GM12878 (cell line): ENCODE results near the gene APBA1. TPM values are rescaled to one million over a fixed set of nuclear protein-coding genes. Genes with fewer than 3 reads are reported as not detected.

Source experiments
- ATAC-seq: fragments of 200-7000 bp; cut with Tn5 transposase; 3 replicates; pipeline ENCODE4 v1.9.1; 2020; ENCODE audit warnings: mild to moderate bottlenecking, moderate library complexity
- BruUV-seq: library from RNA; stranded (reverse); fragments of 400-500 nt; replicated peaks from 2 replicates; lab custom pipeline; 2021; lab: Mats Ljungman, UMichigan
- CTCF ChIA-PET: fragments of 300-600 bp; sonication (Branson Sonifier 250); formaldehyde crosslinking; extraction: SDS; loops from one replicate; lab custom pipeline; 2021; ENCODE audit warnings: inconsistent platforms; lab: Yijun Ruan, JAX
- POLR2A ChIA-PET: fragments of 350-600 bp; formaldehyde crosslinking; extraction: SDS; loops from one replicate; lab custom pipeline; 2021; ENCODE audit warnings: inconsistent platforms; lab: Charles Lee
- RAD21 ChIA-PET: fragments of 300-600 bp; sonication (Branson Sonifier 250); formaldehyde crosslinking; loops from one replicate; lab custom pipeline; 2023; ENCODE audit warnings: antibody characterized with exemption; ENCODE audit not compliant: unreplicated experiment; lab: Charles Lee
- SMC1A ChIA-PET: fragments of 300-600 bp; sonication (Branson Sonifier 250); formaldehyde crosslinking; loops from one replicate; lab custom pipeline; 2023; ENCODE audit not compliant: unreplicated experiment, uncharacterized antibody; lab: Charles Lee
- DNase-seq: peaks from one replicate; pipeline ENCODE4 v3.0.0-alpha.2; 2011; ENCODE audit warnings: low read depth, low spot score
- FAIRE-seq: peaks from 3 replicates; lab custom pipeline; 2011; peaks lifted over from hg19 to GRCh38; lab: Jason Lieb, UNC
- H2AFZ ChIP-seq: 2 replicates; pipeline ENCODE4 v1.6.0; 2011; ENCODE audit warnings: low read depth, low read length, control low read depth; ENCODE audit not compliant: control insufficient read depth
- H3K27ac ChIP-seq: 2 replicates; pipeline ENCODE4 v1.5.1; 2011; ENCODE audit warnings: control low read depth; ENCODE audit not compliant: control insufficient read depth, insufficient read depth
- H3K27me3 ChIP-seq, 2 experiments: replicated peaks in 1 of 2; 2 replicates each; pipeline versions ENCODE4 v1.6.0 to v1.6.1; 2011; ENCODE audit warnings: low read length in 1 of 2; ENCODE audit not compliant: control insufficient read depth in 2 of 2, insufficient read depth in 2 of 2
- H3K36me3 ChIP-seq, 2 experiments: 2 replicates each; pipeline ENCODE4 v1.5.1; 2011; ENCODE audit warnings: low read length in 1 of 2; ENCODE audit not compliant: control insufficient read depth in 2 of 2, insufficient read depth in 2 of 2
- H3K4me1 ChIP-seq: 2 replicates; pipeline ENCODE4 v1.6.1; 2011; ENCODE audit warnings: mild to moderate bottlenecking, low read length, moderate library complexity, mixed read lengths; ENCODE audit not compliant: control insufficient read depth, insufficient read depth
- H3K4me2 ChIP-seq: 2 replicates; pipeline ENCODE4 v1.6.0; 2011; ENCODE audit warnings: control low read depth; ENCODE audit not compliant: control insufficient read depth, insufficient read depth
- H3K4me3 ChIP-seq: fragments of 200-600 bp; sonication (generic); 2 replicates; pipeline ENCODE4 v1.5.1; 2016
- H3K79me2 ChIP-seq: 2 replicates; pipeline ENCODE4 v1.6.0; 2011; ENCODE audit warnings: low read length; ENCODE audit not compliant: control insufficient read depth, insufficient read depth
- H3K9ac ChIP-seq: 2 replicates; pipeline ENCODE4 v1.8.0; 2011; ENCODE audit warnings: low read length, control low read depth, mixed read lengths; ENCODE audit not compliant: control insufficient read depth, insufficient read depth
- H3K9me3 ChIP-seq: replicated peaks from 3 replicates; pipeline ENCODE4 v1.5.1; 2011; ENCODE audit warnings: mild to moderate bottlenecking, low read length; ENCODE audit not compliant: control insufficient read depth, insufficient read depth
- H4K20me1 ChIP-seq: 2 replicates; pipeline ENCODE4 v1.6.0; 2011; ENCODE audit not compliant: control insufficient read depth, insufficient read depth
- CHD1 ChIP-seq: IDR thresholded peaks from 2 replicates; pipeline ENCODE4 v1.6.1; 2012; ENCODE audit warnings: low read depth, low read length, improper control_type of control experiment
- E2F4 ChIP-seq: IDR thresholded peaks from 2 replicates; pipeline ENCODE4 v1.6.1; 2012; ENCODE audit warnings: low read depth, low read length, improper control_type of control experiment
- E2F8 ChIP-seq: fragments of 450-650 bp; IDR thresholded peaks from 2 replicates; pipeline ENCODE4 v1.6.1; 2018; ENCODE audit warnings: mild to moderate bottlenecking, low read depth, moderate library complexity; ENCODE audit not compliant: partially characterized antibody
- LARP7 ChIP-seq: fragments of 450-650 bp; IDR thresholded peaks from 2 replicates; pipeline ENCODE4 v1.6.1; 2017; ENCODE audit warnings: mild to moderate bottlenecking
- RELA ChIP-seq: fragments of 450-650 bp; IDR thresholded peaks from 2 replicates; pipeline ENCODE4 v1.8.0; 2014; ENCODE audit warnings: borderline replicate concordance; ENCODE audit not compliant: partially characterized antibody
- SP1 ChIP-seq: IDR thresholded peaks from one replicate; pipeline ENCODE4 v1.6.1; 2011; ENCODE audit warnings: low read depth, low read length
- SUPT20H ChIP-seq: IDR thresholded peaks from 2 replicates; pipeline ENCODE4 v1.6.1; 2011; ENCODE audit warnings: low read depth, mild to moderate bottlenecking, low read length, moderate library complexity, borderline replicate concordance; ENCODE audit not compliant: control insufficient read depth
- TCF7 ChIP-seq: IDR thresholded peaks from 2 replicates; pipeline ENCODE4 v1.6.1; 2014; ENCODE audit warnings: antibody characterized with exemption, borderline replicate concordance
- ZNF217 ChIP-seq: fragments of 450-650 bp; IDR thresholded peaks from 2 replicates; pipeline ENCODE4 v1.6.1; 2017; ENCODE audit warnings: antibody characterized with exemption, mild to moderate bottlenecking
- WGBS: methylation state at CpG from one replicate; pipeline ENCODE4 v1.1.6; 2016; ENCODE audit warnings: low lambda C conversion rate; ENCODE audit not compliant: insufficient replicate concordance, insufficient coverage; ENCODE audit errors: missing lambda C conversion rate; 5-methylcytosine and 5-hydroxymethylcytosine counted together
- in situ Hi-C: fragments of 300-500 bp; cut with MboI; formaldehyde crosslinking; loops from 9 replicates; pipeline ENCODE4 v1.14.3; 2018; ENCODE audit warnings: mixed read lengths
- intact Hi-C: fragments of 100-400 bp; cut with micrococcal nuclease; formaldehyde crosslinking; loops from one replicate; pipeline ENCODE4 v1.14.2; 2022; ENCODE audit not compliant: unreplicated experiment
- polyA plus RNA-seq, 11 experiments: library from polyadenylated mRNA; depleted of rRNA in 4 of 11; unstranded in 6 of 11; stranded (reverse) in 5 of 11; fragments of >200 nt; fragmentation: Nextera tagmentation in 4 of 11; fragmentation: Illumina TruSeq in 1 of 11; extraction: Ambion mirVana in 4 of 11; extraction: Trizol in 1 of 11; gene quantifications; 1 replicate in 1 of 11; 2 replicates in 10 of 11; pipeline versions ENCODE4 v1.2.1 to v1.2.3, GENCODE V29; 2011 to 2016; ENCODE audit warnings: inconsistent platforms in 2 of 11, missing spikeins in 2 of 11, low read depth in 1 of 11
- total RNA-seq, 4 experiments: library from RNA; depleted of rRNA in 3 of 4; stranded (reverse); fragments of >200 nt in 3 of 4; fragmentation: Illumina TruSeq in 1 of 4; extraction: Trizol in 1 of 4; gene quantifications; 2 replicates each; pipeline versions ENCODE4 v1.2.1 to v1.2.3, GENCODE V29; 2013 to 2021
- TF ChIP-seq, protein P1 (sequence below): fragments of 450-650 bp; formaldehyde crosslinking; IDR thresholded peaks from 2 replicates; pipeline ENCODE4 v1.5.0; 2022; ENCODE audit warnings: mild to moderate bottlenecking, missing genetic modification characterization
- TF ChIP-seq, protein P2 (sequence below): fragments of 450-650 bp; IDR thresholded peaks from 2 replicates; pipeline ENCODE4 v1.6.1; 2017; ENCODE audit warnings: mild to moderate bottlenecking, moderate library complexity
- TF ChIP-seq, protein P3 (sequence below): IDR thresholded peaks from 2 replicates; pipeline ENCODE4 v1.6.1; 2012; ENCODE audit warnings: low read depth, low read length, improper control_type of control experiment

Gene APBA1
- total and polyA plus RNA-seq, 10 of the 15 experiments (the other 5 are each of a cell fraction or from before 2014, with no cell fraction given), result 0.01 to 1.3 (median 0.05) TPM; not detected in 7

- H2AFZ ChIP-seq, result no peak overlapping the region
- BruUV-seq, result no TSS peak
- RAD21 ChIA-PET, result no interaction called here
- H3K36me3 ChIP-seq, result no peaks in the 10 kb centered on the region
- in situ Hi-C loops, result no loop called here
- H4K20me1 ChIP-seq, result no peaks in the 10 kb centered on the region
- no peaks in the 10 kb centered on the region for H3K79me2 ChIP-seq
- no peak for ATAC-seq
- 0 out of 4 replicates have a peak, but pooled peaks cover 0 to 2% of the 10 kb centered on the region in 2 experiments for H3K27me3 ChIP-seq
- intact Hi-C loops, result no loop called here
- SMC1A ChIA-PET, result no interaction called here
- no peak for FAIRE-seq
- H3K4me1 ChIP-seq, result no peaks in the 10 kb centered on the region
- 0% methylated on average over 4 of the region's 4 CpGs for WGBS
- CTCF ChIA-PET, result no interaction called here
- no peak overlapping the region for H3K27ac ChIP-seq
- POLR2A ChIA-PET, result no interaction called here
- H3K4me3 ChIP-seq, result no peak overlapping the region
- no peak overlapping the region for H3K9ac ChIP-seq
- H3K4me2 ChIP-seq, result no peak overlapping the region
- no peak for DNase-seq
- H3K9me3 ChIP-seq, result no peaks in the 10 kb centered on the region
- TF ChIP-seq SUPT20H (no peak), LARP7 (no peak), E2F4 (no peak), ZNF217 (no peak), TCF7 (no peak), CHD1 (no peak), SP1 (no peak), E2F8 (no peak), RELA (no peak)
- TF ChIP-seq, protein P1, sequence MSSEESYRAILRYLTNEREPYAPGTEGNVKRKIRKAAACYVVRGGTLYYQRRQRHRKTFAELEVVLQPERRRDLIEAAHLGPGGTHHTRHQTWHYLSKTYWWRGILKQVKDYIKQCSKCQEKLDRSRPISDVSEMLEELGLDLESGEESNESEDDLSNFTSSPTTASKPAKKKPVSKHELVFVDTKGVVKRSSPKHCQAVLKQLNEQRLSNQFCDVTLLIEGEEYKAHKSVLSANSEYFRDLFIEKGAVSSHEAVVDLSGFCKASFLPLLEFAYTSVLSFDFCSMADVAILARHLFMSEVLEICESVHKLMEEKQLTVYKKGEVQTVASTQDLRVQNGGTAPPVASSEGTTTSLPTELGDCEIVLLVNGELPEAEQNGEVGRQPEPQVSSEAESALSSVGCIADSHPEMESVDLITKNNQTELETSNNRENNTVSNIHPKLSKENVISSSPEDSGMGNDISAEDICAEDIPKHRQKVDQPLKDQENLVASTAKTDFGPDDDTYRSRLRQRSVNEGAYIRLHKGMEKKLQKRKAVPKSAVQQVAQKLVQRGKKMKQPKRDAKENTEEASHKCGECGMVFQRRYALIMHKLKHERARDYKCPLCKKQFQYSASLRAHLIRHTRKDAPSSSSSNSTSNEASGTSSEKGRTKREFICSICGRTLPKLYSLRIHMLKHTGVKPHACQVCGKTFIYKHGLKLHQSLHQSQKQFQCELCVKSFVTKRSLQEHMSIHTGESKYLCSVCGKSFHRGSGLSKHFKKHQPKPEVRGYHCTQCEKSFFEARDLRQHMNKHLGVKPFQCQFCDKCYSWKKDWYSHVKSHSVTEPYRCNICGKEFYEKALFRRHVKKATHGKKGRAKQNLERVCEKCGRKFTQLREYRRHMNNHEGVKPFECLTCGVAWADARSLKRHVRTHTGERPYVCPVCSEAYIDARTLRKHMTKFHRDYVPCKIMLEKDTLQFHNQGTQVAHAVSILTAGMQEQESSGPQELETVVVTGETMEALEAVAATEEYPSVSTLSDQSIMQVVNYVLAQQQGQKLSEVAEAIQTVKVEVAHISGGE, result no peak
- TF ChIP-seq, protein P2, sequence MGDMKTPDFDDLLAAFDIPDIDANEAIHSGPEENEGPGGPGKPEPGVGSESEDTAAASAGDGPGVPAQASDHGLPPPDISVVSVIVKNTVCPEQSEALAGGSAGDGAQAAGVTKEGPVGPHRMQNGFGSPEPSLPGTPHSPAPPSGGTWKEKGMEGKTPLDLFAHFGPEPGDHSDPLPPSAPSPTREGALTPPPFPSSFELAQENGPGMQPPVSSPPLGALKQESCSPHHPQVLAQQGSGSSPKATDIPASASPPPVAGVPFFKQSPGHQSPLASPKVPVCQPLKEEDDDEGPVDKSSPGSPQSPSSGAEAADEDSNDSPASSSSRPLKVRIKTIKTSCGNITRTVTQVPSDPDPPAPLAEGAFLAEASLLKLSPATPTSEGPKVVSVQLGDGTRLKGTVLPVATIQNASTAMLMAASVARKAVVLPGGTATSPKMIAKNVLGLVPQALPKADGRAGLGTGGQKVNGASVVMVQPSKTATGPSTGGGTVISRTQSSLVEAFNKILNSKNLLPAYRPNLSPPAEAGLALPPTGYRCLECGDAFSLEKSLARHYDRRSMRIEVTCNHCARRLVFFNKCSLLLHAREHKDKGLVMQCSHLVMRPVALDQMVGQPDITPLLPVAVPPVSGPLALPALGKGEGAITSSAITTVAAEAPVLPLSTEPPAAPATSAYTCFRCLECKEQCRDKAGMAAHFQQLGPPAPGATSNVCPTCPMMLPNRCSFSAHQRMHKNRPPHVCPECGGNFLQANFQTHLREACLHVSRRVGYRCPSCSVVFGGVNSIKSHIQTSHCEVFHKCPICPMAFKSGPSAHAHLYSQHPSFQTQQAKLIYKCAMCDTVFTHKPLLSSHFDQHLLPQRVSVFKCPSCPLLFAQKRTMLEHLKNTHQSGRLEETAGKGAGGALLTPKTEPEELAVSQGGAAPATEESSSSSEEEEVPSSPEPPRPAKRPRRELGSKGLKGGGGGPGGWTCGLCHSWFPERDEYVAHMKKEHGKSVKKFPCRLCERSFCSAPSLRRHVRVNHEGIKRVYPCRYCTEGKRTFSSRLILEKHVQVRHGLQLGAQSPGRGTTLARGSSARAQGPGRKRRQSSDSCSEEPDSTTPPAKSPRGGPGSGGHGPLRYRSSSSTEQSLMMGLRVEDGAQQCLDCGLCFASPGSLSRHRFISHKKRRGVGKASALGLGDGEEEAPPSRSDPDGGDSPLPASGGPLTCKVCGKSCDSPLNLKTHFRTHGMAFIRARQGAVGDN, result no peak
- TF ChIP-seq, protein P3, sequence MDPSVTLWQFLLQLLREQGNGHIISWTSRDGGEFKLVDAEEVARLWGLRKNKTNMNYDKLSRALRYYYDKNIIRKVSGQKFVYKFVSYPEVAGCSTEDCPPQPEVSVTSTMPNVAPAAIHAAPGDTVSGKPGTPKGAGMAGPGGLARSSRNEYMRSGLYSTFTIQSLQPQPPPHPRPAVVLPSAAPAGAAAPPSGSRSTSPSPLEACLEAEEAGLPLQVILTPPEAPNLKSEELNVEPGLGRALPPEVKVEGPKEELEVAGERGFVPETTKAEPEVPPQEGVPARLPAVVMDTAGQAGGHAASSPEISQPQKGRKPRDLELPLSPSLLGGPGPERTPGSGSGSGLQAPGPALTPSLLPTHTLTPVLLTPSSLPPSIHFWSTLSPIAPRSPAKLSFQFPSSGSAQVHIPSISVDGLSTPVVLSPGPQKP, result no peak
Observed at GRCh38 chr9:69532396-69532795, 139.8 kb downstream of the APBA1 start.
